Heart left ventricle (tissue), 16 donors: ENCODE data around the gene EXOC4. TPM values are rescaled to one million over a fixed set of nuclear protein-coding genes. Genes with fewer than 3 reads are reported as not detected.

Experiments
- ATAC-seq, 4 donors: fragments of 200-7000 bp; cut with Tn5 transposase; one replicate each; pipeline ENCODE4 v1.9.1; 2020 to 2022; ENCODE audit warnings: moderate library complexity in 4 of 4, mild to moderate bottlenecking in 3 of 4, moderate number of reproducible peaks in 1 of 4
- DNase-seq, 5 donors: peaks; one replicate each; pipeline ENCODE4 v3.0.0-alpha.2; 2020
- H3K27ac ChIP-seq, 12 donors: fragments of 200-600 bp; sonication (generic) in 4 of 12; one replicate each; pipeline versions ENCODE4 v1.5.0 to v1.8.0; 2016 to 2022; ENCODE audit warnings: mild to moderate bottlenecking in 2 of 12
- H3K27me3 ChIP-seq, 9 donors: fragments of 200-600 bp; sonication (generic) in 2 of 9; one replicate each; pipeline versions ENCODE4 v1.5.1 to v1.8.0; 2016 to 2022; ENCODE audit warnings: mild to moderate bottlenecking in 3 of 9
- H3K36me3 ChIP-seq, 9 donors: fragments of 200-600 bp; sonication (generic) in 2 of 9; one replicate each; pipeline versions ENCODE4 v1.5.0 to v1.8.0; 2018 to 2022; ENCODE audit warnings: mild to moderate bottlenecking in 2 of 9
- H3K4me1 ChIP-seq, 12 donors: fragments of 200-600 bp; sonication (generic) in 4 of 12; one replicate each; pipeline versions ENCODE4 v1.5.0 to v1.8.0; 2016 to 2022; ENCODE audit warnings: mild to moderate bottlenecking in 3 of 12
- H3K4me3 ChIP-seq, 12 donors: fragments of 200-600 bp; sonication (generic) in 4 of 12; one replicate each; pipeline versions ENCODE4 v1.5.0 to v1.8.0; 2017 to 2022; ENCODE audit warnings: mild to moderate bottlenecking in 9 of 12, moderate library complexity in 4 of 12
- H3K9me3 ChIP-seq, 12 donors: fragments of 200-600 bp; sonication (generic) in 4 of 12; one replicate each; pipeline versions ENCODE4 v1.5.0 to v1.8.0; 2016 to 2022; ENCODE audit warnings: mild to moderate bottlenecking in 1 of 12
- POLR2A ChIP-seq, 2 donors: fragments of 450-650 bp; IDR thresholded peaks; one replicate each; pipeline ENCODE4 v1.6.1; 2017; ENCODE audit warnings: antibody characterized with exemption in 2 of 2, mild to moderate bottlenecking in 2 of 2, moderate library complexity in 2 of 2
- WGBS, 4 donors: extraction: QIAGEN DNeasy Blood & Tissue Kit in 2 of 4; methylation state at CpG; one replicate each; pipeline versions ENCODE4 v1.1.5 to v1.1.7; 2013 to 2018; 5-methylcytosine and 5-hydroxymethylcytosine counted together
- intact Hi-C, 10 donors: fragments of 100-400 bp; cut with DNase I; formaldehyde crosslinking; loops; one replicate each; pipeline versions ENCODE4 v1.11.1 to v1.14.2; 2022
- polyA plus RNA-seq, 2 donors: library from polyadenylated mRNA; stranded (reverse); fragments of 200-250 nt; gene quantifications; one replicate each; pipeline ENCODE4 v1.2.3, GENCODE V29; 2013
- total RNA-seq, 9 donors: library from RNA; depleted of rRNA in 2 of 9; stranded (reverse); fragments of >200 nt in 2 of 9; fragmentation: NEBNext Ultra II Directional in 3 of 9; extraction: Animal tissue kit (Norgen Biotek cat#: 25700) in 3 of 9; gene quantifications; one replicate each; pipeline versions ENCODE4 v1.1.0 to v1.2.4, GENCODE V29; 2016 to 2023
- TF ChIP-seq, protein P1 (sequence below), 12 donors: fragments of 200-600 bp; sonication (generic) in 4 of 12; IDR thresholded peaks; one replicate each; pipeline versions ENCODE4 v1.5.0 to v1.8.0; 2018 to 2022; ENCODE audit warnings: antibody characterized with exemption in 12 of 12, mild to moderate bottlenecking in 5 of 12
- donor health status: ischemic (EF 13 %, LVEDD 7.1; RV severe dilation, severe dysfunction).
- donor health status: healthy with polysubstance abuse.
- donor health status: DM: no; HTN: yes; CAD: no.
- donor health status: DM: no; HTN: no; CAD: no.
- donor health status: ischemic (EF 25% LVEDD 6.9; RV normal size, moderate dysfunction).
- donor health status: ischemic (EF 25% LVEDD 5.7; RV mildly dilated, moderate dysfunction).
- donor health status: healthy.
- donor health status: DM: yes; HTN: yes; CAD: no.
- donor health status: ischemic (EF 35%, LVEDD 5.7; RV mildly dilated, moderate dysfunction).
- donor health status: nonischemic (EF 11% LVEDD 7.7; RV severe dilation, severe dysfunction).
- donor health status: DM: yes; HTN: yes; CAD: no.
- donor health status: PGD.
- donor health status: ischemic (EF 29% LVEDD 5.4; RV normal size, mild dysfunction).
- donor health status: nonischemic (EF 23%, LVEDD 6.1; RV moderate dilation, normal function).

EXOC4 gene
- total and polyA plus RNA-seq, 11 donors = 8.8 to 61.2 (median 33.8) TPM

DNA sequence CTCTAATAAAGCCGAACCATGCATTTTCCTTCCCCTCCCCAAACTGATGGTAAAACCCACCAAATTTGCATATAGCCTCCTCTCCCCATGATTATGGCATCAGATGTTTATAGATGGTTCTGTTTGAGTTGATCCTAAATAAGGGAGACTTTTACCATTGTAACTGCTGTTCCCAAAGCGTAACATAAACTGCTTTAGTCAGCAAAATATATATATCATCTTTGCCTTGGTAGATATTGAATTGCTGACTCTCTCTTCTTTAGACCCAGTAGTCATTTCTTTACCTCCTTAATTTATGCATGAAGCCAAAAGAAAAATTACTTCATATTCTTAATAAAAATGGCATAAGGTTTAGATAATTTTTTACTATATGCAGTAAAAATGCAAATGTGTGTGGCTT is 788.1 kb downstream of the EXOC4 start:
- Histone ChIP-seq H3K4me3 (no peak overlapping the region), H3K9me3 (no peaks in the 10 kb centered on the region), H3K4me1 (no peaks in the 10 kb centered on the region), H3K36me3 (no peaks in the 10 kb centered on the region), H3K27ac (no peak overlapping the region), H3K27me3 (no peaks in the 10 kb centered on the region)
- intact Hi-C loops = no loop called here
- DNase-seq (no peak), ATAC-seq (no peak)
- TF ChIP-seq, protein P1, sequence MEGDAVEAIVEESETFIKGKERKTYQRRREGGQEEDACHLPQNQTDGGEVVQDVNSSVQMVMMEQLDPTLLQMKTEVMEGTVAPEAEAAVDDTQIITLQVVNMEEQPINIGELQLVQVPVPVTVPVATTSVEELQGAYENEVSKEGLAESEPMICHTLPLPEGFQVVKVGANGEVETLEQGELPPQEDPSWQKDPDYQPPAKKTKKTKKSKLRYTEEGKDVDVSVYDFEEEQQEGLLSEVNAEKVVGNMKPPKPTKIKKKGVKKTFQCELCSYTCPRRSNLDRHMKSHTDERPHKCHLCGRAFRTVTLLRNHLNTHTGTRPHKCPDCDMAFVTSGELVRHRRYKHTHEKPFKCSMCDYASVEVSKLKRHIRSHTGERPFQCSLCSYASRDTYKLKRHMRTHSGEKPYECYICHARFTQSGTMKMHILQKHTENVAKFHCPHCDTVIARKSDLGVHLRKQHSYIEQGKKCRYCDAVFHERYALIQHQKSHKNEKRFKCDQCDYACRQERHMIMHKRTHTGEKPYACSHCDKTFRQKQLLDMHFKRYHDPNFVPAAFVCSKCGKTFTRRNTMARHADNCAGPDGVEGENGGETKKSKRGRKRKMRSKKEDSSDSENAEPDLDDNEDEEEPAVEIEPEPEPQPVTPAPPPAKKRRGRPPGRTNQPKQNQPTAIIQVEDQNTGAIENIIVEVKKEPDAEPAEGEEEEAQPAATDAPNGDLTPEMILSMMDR (IDR thresholded peaks at IDR 0.05) = no peak
- no peak for TF ChIP-seq POLR2A (IDR thresholded peaks at IDR 0.05)
- 94 to 100% (median 97%) methylated on average over 2 of the region's 2 CpGs for WGBS, 4 donors

- Histone ChIP-seq H3K4me1 (no peaks in the 10 kb centered on the region), H3K4me3 (no peak overlapping the region), H3K27me3 (no peaks in the 10 kb centered on the region), H3K9me3 (no peaks in the 10 kb centered on the region), H3K36me3 (no peaks in the 10 kb centered on the region), H3K27ac (no peak overlapping the region)
- intact Hi-C loops = no loop called here
- ATAC-seq (no peak), DNase-seq (no peak)
- TF ChIP-seq, protein P1 (IDR thresholded peaks at IDR 0.05) = no peak
- TF ChIP-seq POLR2A (IDR thresholded peaks at IDR 0.05) = no peak
These were observed 788.6 kb downstream of the EXOC4 start for GRCh38 chr7:134041477-134041876.

DNA sequence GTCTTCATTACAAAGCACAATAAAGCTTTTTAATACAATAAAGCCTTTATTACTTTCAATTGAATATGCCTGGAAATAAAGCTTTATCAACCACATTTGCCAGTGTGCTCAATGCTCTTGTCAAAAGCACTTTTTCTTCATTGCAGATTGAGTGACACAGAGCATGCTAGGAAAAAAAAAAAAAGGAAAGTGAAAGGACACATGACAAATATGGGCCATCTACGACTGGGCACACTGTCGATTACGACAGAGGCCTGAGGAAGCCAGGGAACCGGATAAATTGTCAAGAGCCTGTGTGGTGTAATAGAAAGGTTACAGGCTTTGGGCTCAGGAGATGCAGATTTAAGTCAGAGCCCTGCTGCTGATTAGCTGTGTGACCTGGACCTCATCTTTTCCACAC is 789.4 kb downstream of the EXOC4 start:
- 44 to 53% (median 49%) methylated on average over 4 of the region's 4 CpGs for WGBS, 4 donors
- H3K36me3 ChIP-seq = no peaks in the 10 kb centered on the region
- H3K4me1 ChIP-seq = no peaks in the 10 kb centered on the region
- ATAC-seq (peak in 2 of 4 donors; percentile 63 to 93), DNase-seq (no peak)
- intact Hi-C loops = no loop called here
- no peaks in the 10 kb centered on the region for H3K9me3 ChIP-seq
- TF ChIP-seq POLR2A (IDR thresholded peaks at IDR 0.05) = no peak
- TF ChIP-seq, protein P1 (IDR thresholded peaks at IDR 0.05) = no peak
- no peaks in the 10 kb centered on the region for H3K27me3 ChIP-seq
- no peak overlapping the region for H3K4me3 ChIP-seq
- no peak overlapping the region for H3K27ac ChIP-seq

GRCh38 chr7:134044682-134045081 is 791.8 kb downstream of the EXOC4 start:
- no peak overlapping the region for H3K27ac ChIP-seq
- no peaks in the 10 kb centered on the region for H3K36me3 ChIP-seq
- H3K4me1 ChIP-seq = no peaks in the 10 kb centered on the region
- no peak overlapping the region for H3K4me3 ChIP-seq
- 82 to 88% (median 83%) methylated on average over 2 of the region's 2 CpGs for WGBS, 4 donors
- no peak for TF ChIP-seq POLR2A (IDR thresholded peaks at IDR 0.05)
- TF ChIP-seq, protein P1 (IDR thresholded peaks at IDR 0.05) = no peak
- no peak for ATAC-seq
- intact Hi-C loops = no loop called here
- H3K27me3 ChIP-seq = no peaks in the 10 kb centered on the region
- DNase-seq = no peak
- no peaks in the 10 kb centered on the region for H3K9me3 ChIP-seq
